ELR (cell line): Measurements from ENCODE around the gene ANKRD55.
"Not testable (repeated sequence)": the region's sequence is repeated elsewhere in the genome, so short reads cannot be mapped to it uniquely, and the experiment has no call there.

ENCODE experiments used
- DNase-seq: peaks from one replicate; pipeline ENCODE4 v3.0.0-alpha.2; 2015; ENCODE audit warnings: low read depth

ANKRD55 gene

DNA sequence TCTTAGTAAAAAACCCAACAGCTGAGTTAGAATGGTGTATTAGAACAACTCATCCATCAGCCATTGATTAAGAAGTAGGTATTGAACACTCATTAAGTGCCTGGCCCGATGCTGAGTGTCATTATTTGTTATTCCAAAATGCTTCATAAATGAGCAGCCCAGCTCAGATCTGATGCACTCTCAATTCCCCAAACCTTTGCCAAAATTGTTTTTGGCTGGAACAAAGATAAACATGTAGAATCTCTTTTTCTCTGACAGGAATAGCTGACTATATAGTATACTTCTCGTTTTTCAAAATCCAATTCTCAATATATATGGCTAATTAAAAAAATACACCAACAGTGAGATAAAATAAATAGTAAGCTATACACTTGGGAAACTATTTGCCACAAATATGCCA lies 20.0 kb upstream of the ANKRD55 start:
- DNase-seq = no peak

GRCh38 chr5:56251918-56252553 lies 18.9 kb upstream of the ANKRD55 start:
- no peak for DNase-seq

- DNase-seq = no peak
Measured at GRCh38 chr5:56251440-56251839, 18.3 kb upstream of the ANKRD55 start.

GRCh38 chr5:56250011-56250410 lies 16.9 kb upstream of the ANKRD55 start:
- DNase-seq = no peak

DNA sequence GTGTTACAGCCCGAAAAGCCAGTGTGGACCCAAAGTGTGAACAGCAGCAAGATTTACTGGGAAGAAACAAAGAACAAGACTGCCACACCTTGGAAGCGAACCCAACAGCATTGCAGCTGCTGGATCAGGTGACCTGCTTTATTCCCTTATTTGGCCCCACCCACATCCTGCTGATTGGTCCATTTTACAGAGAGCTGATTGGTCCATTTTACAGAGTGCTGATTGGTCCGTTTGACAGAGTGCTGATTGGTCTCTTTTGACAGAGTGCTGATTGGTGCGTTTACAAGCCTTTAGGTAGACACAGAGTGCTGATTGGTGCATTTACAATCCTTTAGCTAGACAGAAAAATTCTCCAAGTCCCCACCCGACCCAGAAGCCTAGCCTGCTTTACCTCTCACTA lies 16.0 kb upstream of the ANKRD55 start:
- not testable (repeated sequence) for DNase-seq

GRCh38 chr5:56247592-56247991 lies 14.5 kb upstream of the ANKRD55 start:
- DNase-seq = no peak

- no peak for DNase-seq
Measured at GRCh38 chr5:56246769-56247168, 13.6 kb upstream of the ANKRD55 start.

DNA sequence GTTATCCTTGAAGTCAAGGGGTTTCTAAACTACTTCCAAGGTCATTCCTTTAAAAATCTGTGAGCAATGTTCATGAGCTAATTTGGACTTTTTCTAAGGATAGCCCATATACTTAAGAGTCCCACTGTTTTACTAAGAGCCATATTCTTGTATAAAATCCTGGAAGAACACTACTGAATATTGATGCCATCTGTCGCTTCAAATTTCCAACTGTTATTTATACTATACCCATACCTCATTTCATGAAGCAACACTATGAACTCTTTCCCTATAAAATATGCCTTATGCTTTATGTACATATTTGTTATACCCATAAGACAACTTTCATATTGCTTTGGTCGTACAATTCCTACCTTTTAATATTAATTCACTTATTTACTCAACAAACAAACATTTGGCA lies 12.4 kb upstream of the ANKRD55 start:
- DNase-seq = no peak

GRCh38 chr5:56244627-56245026 lies 11.5 kb upstream of the ANKRD55 start:
- peak; percentile 39 for DNase-seq

GRCh38 chr5:56242271-56242670 lies 9.1 kb upstream of the ANKRD55 start:
- DNase-seq = not testable (repeated sequence)

GRCh38 chr5:56232538-56232937 lies 592 bp downstream of the ANKRD55 start:
- DNase-seq = no peak

GRCh38 chr5:56230576-56230975 lies 2.6 kb downstream of the ANKRD55 start:
- DNase-seq = no peak

GRCh38 chr5:56229111-56229510 lies 4.0 kb downstream of the ANKRD55 start:
- no peak for DNase-seq

- no peak for DNase-seq
Measured at GRCh38 chr5:56228631-56229030, 4.5 kb downstream of the ANKRD55 start.

DNA sequence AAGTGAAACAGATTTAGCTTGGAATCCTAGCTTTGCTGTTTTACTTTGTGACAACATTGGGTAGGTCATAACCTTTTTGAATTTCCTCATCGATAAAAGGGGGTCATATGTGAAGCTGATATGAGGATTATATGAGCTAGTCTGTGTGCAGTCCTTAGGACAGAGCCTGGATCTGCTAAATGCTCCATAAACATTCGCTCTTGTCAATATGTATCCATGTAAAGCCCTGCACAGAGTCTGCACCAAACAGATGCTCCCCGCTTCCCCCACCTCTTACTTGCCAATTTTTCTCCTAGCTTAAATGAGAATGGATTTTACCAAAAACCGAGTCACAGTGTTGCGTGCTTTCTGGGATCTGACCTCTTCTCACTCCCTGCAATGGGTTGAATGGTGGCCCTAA lies 5.4 kb downstream of the ANKRD55 start:
- no peak for DNase-seq

DNA sequence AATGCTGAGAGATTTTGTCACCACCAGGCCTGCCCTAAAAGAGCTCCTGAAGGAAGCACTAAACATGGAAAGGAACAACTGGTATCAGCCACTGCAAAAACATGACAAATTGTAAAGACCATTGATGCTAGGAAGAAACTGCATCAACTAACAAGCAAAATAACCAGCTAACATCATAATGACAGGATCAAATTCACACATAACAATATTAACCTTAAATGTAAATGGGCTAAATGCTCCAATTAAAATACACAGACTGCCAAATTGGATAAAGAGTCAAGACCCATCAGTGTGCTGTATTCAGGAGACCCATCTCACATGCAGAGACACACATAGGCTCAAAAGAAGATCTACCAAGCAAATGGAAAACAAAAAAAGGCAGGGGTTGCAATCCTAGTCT lies 9.8 kb downstream of the ANKRD55 start:
- not testable (repeated sequence) for DNase-seq

DNA sequence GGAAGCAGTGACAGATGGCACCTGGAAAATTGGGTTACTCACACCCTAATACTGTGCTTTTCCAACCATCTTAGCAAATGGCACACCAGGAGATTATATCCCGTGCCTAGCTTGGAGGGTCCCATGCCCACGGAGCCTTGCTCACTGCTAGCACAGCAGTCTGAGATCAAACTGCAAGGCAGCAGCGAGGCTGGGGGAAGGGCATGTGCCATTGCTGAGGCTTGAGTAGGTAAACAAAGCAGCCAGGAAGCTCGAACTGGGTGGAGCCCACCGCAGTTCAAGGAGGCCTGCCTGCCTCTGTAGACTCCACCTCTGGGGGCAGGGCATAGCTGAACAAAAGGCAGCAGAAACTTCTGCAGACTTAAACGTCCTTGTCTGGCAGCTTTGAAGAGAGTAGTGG lies 11.5 kb downstream of the ANKRD55 start:
- DNase-seq = not testable (repeated sequence)

GRCh38 chr5:56215019-56215830 lies 17.9 kb downstream of the ANKRD55 start:
- DNase-seq = no peak

DNA sequence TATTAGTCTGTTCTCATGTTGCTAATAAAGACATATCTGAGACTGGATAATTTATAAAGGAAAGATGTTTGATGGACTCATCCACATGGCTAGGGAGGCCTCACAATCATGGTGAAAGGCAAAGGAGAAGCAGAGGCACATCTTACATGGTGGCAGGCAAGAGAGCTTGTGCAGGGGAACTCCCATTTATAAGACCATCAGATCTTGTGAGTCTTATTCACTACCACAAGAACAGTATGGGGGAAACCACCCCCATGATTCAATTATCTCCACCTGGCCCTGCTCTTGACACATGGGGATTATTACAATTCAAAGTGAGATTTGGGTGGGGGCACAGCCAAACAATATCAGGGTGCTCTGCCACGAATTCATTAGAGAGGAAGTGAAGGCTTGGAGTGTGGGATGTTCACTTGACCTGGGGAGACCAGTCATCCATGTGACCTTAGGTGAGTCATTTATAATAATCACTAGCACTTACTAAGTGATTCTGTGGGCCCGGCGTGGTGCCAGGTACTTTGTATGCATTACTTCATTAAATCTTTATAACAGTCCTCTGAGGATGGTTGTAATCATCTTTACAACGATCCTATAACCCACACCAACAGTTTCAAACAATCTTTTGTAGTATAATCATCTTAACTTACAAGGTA lies 19.1 kb downstream of the ANKRD55 start:
- peak; percentile 68 for DNase-seq

DNA sequence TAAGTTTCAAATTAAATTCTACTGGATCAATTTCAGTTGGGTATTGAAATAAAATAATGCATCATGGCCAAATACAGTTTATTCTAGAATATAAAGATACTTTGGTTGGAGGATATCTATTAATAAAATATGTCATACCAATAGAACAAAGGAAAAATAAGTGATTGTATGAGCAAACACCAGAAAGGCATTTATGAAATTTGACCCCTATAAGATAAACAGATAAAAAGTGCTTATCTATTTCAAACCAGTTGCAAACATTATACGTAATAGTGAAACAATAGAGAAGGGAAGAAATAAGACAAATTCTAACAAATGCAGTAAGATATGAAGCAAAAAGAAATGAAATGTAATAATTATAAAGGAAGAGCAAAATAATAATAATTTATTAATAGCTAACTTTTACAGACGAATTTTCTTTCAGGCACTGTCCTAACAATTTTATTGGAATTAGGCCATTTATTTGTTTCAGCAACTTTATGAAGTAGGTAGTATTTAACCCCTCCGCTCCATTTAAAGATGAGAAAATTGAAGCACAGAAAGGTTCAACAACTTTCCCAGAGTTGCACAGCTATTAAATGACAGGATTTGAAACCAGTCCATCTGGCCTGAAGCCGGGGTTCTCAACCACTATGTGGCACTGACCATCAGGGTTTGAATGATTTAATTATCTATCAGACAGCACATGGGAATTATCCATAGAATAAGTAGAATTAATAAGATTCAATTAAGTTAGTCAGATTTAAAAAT lies 20.8 kb downstream of the ANKRD55 start:
- DNase-seq = no peak

DNA sequence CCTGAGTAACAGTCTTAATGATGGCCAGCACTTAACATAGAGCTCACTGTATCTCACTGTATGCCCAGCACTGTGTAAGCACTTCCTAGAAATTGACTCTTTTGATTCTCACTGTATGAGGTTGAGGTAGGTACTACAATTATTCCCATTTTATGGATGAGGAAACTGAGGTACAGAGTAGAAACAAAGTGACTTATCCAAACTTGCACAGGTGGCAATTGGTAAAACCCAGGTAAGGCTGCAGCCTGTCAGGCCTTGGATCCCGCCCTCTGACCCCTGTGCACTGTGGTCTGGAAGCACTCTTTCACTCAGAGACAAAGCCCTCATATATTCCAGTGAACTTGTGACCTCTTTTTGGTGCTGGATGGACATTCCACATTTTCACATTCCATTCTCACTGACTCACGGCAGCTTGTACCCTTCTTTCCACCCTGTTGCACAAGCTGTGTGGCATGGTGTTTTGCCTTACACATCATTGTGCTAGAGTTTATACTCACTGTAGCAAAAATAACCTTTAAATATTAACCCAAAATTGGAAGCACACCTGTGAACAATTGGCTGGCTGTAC lies 21.7 kb downstream of the ANKRD55 start:
- DNase-seq = peak; percentile 93

DNA sequence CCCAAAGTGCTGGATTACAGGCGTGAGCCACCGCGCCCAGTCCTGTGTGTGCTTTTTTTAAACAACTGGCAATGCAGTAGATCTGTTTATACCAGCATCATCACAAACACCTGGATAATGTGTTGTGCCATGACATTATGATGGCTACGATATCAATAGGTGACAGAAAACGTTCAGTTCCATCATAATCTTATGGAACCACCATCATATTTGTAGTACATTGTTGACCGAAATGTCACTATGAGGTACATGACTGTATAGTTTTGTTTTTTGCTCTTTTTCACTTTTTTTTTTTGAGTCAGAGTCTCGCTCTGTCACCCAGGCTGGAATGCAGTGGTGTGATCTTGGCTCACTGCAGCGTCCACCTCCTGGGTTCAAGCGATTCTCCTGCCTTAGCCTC lies 24.4 kb downstream of the ANKRD55 start:
- DNase-seq = no peak
